Skin epidermis (tissue), 12 donors: Measurements from ENCODE around the gene NCEH1.
A peak's percentile ranks its signal among the peaks of the same experiment; 100 is the strongest.

Source experiments
- H3K27ac ChIP-seq, 21 experiments: fragments of 200-600 bp; sonication (generic) in 11 of 21; one replicate each; pipeline ENCODE4 v1.5.0; 2020; ENCODE audit warnings: mild to moderate bottlenecking in 3 of 21, inconsistent platforms in 2 of 21, moderate library complexity in 2 of 21
- H3K4me3 ChIP-seq, 7 experiments: fragments of 200-600 bp; sonication (generic) in 2 of 7; one replicate each; pipeline ENCODE4 v1.5.0; 2020; ENCODE audit warnings: inconsistent platforms in 2 of 7, mild to moderate bottlenecking in 2 of 7, moderate library complexity in 1 of 7

The NCEH1 gene

DNA sequence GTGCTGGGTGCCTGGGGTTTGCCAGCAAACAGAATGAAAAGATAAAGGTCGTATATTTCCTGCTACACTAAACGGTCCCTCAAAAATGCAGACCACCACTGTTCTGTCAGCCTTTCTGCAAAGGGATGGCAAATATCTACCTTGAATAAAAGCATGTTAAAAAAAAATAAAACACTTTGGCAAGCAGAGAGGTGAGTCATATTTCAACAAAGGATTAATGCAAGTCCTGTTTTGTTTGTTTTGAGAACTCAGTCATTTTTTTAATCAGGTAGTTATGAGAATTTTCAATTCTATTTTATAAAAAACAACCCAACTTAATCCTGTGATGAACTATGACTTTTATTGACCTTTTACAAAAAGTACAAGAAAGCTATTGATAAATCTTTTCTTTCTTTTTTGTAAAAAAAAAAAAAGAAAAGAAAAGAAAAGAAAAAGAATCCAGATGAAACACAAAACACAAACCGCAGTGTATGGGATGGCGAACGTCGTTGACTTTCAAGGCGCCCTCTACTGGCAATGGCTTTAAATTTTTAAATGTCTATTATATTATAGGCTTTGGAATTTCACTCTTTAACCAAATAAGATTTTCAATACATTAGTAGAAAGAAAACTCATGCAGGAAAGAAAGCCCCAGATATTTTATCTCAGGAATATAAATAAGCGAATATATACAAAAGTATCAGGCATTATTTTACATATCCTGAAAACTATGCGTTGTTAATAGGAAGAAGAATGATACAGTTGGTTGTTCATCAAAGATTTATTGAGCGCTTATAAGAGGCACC lies 87.8 kb downstream of the NCEH1 start:
- no peak overlapping the region for H3K4me3 ChIP-seq

GRCh38 chr3:172622156-172622555 lies 88.7 kb downstream of the NCEH1 start:
- peak overlapping the region in 13 of 21 experiments; percentile 1 to 61 (median 32) for H3K27ac ChIP-seq
- no peak overlapping the region for H3K4me3 ChIP-seq

More for the DNA sequence above, 87.8 kb downstream of the NCEH1 start:
- H3K27ac ChIP-seq, result peak overlapping the region in 13 of 21 experiments; percentile 4 to 80 (median 36)

DNA sequence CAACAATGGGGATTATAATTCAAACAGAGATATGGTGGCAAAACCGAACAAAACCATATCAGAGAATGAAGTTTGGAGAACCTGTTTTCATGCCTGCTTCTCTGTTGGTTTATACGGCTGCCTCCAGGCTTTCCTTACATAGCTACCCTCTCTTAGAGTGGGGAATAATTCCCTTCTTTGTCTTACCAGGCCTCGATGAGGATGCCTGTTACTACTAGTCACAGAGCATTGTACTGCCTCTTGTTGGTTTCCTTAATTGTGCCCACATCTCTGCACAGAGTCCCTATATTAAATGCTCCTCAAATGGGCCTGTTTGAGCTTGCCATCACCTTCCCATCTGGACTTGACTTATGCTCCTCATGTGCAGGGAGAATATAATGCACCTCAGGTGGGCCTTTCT lies 92.9 kb downstream of the NCEH1 start:
- Histone ChIP-seq H3K27ac (no peak overlapping the region), H3K4me3 (no peak overlapping the region)

DNA sequence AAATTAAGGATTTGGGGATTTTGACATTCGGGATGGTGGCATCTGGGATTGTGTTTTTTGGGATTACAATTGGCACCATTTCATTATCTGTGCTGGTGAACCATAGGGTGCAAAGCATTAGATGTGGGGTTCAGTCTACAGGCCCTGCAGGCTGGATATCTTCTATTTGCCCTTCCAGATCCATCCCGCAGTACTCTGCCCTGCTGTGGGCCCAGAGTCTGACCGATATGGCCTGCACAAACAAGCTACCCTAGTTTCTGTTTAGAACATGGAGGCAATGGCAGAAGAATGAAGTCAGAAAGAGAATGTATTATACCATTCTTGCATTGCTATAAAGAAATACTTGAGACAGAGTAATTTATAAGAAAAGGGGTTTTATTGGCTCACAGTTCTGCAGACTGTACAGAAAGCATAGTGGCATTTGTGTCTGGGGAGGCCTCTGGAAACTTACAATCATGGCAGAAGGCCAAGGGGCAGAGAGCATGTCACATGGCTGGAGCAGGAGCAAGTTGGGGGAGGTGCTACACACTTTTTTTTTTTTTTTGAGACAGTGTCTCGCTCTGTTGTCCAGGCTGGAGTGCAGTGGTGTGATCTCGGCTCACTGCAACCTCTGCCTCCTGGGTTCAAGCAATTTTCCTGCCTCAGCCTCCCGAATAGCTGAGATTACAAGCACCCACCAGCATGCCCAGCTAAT lies 93.7 kb downstream of the NCEH1 start:
- peak overlapping the region in 2 of 21 experiments; percentile 3 to 64 for H3K27ac ChIP-seq
- H3K4me3 ChIP-seq, result no peak overlapping the region

DNA sequence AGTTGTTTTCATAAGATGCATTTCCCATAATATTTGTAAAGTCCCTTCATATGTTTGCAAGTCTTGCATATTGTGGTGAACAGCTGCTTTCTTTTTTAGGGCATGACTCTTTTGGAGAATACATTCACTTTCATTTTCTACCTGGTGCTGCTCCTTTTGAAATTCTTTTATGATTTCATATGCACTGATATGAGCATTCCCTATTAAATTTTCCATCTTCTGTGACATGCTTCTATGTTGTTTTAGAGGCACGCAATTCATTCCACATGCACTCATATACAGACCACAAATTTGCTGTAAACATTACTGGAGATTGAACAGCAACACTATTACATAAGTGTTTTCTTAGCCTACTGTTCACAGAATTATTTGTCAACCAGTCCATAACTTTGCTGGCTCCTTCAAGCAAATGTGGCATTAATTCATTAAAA lies 94.8 kb downstream of the NCEH1 start:
- H3K27ac ChIP-seq, result peak overlapping the region in 5 of 21 experiments; percentile 0 to 64 (median 30)

DNA sequence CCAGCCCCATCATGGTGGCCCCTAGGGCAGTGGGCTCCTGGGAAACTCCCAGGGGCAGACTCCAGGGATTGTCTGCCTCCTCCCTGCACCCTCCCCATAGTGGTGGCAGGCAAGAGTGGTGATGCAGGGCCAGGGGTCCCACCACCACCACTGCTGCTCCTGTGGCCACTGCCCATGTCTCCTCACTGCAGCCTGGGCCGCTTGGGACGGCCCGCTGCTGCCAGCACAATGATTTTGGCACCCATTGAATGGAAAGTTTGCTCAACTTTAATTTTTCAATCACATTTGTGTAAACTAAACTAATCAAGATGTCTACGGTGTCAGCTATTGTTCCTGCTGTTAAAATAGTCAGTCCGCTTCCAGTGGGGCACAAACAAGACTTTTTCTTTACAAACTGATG lies 95.6 kb downstream of the NCEH1 start:
- Histone ChIP-seq H3K27ac (peak overlapping the region in 7 of 21 experiments; percentile 0 to 49 (median 23)), H3K4me3 (no peak overlapping the region)

More for the DNA sequence above, 94.8 kb downstream of the NCEH1 start:
- no peak overlapping the region for H3K4me3 ChIP-seq

- H3K27ac ChIP-seq, result peak overlapping the region in 7 of 21 experiments; percentile 0 to 49 (median 23)
- no peak overlapping the region for H3K4me3 ChIP-seq
Observed at GRCh38 chr3:172614340-172615274, 96.3 kb downstream of the NCEH1 start.

GRCh38 chr3:172613845-172614244 lies 97.0 kb downstream of the NCEH1 start:
- Histone ChIP-seq H3K27ac (no peak overlapping the region), H3K4me3 (no peak overlapping the region)

- H3K4me3 ChIP-seq, result no peak overlapping the region
- H3K27ac ChIP-seq, result no peak overlapping the region
Observed at GRCh38 chr3:172612871-172613678, 97.8 kb downstream of the NCEH1 start.

- H3K27ac ChIP-seq, result no peak overlapping the region
Observed at GRCh38 chr3:172609750-172610149, 101.1 kb downstream of the NCEH1 start.

DNA sequence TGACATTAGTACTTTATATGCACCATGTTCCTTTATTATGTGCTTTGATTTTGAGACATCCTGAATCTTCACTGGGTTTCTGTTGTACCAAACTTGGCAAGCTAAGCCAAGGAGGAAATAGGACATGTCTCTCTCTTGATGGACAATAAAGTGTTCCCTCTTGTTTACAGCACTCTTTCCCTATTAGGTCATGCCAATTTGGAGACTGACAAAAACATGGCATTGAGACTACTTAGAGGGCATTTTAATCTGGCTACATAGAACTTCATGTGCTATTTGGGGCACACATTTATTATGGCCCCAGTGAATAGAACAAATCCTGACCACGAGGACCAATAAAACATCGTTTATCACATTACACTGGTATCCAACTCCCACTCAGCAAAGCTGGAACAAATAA lies 102.3 kb downstream of the NCEH1 start:
- H3K27ac ChIP-seq, result peak overlapping the region in 6 of 21 experiments; percentile 18 to 77 (median 63)

More at GRCh38 chr3:172609750-172610149, 101.1 kb downstream of the NCEH1 start:
- no peak overlapping the region for H3K4me3 ChIP-seq

DNA sequence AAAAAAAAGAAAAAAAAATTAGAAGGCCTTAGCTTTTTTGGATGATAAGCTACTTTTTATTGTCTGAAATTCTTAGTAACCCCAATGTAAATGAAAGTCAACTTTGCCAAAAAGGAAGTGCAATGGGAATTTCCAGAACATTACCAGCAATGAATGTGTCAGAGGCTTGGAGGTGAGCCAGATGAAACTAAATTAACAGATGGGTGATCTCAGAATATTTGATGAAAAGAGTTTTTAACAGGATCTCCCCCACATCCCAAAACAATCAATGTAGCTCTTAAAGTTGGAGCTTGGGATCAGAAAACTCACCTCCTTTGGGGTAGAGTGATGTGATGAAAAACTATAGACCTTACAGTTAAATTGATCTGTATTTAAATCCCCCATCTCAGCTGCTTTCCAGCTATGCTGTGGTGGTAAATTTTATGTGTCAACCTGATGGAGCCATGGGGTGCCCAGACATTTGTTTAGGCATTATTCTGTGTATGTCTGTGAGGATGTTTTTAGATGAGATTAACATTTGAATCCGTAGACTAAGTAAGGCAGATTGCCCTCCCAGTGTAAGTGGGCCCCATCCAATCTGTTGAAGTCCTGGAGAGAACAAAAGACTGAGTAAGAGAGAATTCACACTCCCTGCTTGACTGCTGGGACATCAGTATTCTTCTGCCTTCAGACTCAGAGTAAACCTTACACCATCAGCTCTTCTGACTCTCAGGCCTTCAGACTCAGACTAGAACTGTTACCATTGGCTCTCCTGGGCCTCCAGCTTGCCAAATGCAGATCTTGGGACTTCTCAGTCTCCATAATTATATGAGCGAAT lies 103.4 kb downstream of the NCEH1 start:
- Histone ChIP-seq H3K27ac (peak overlapping the region in 19 of 21 experiments; percentile 5 to 80 (median 62)), H3K4me3 (no peak overlapping the region)

More for the DNA sequence above, 102.3 kb downstream of the NCEH1 start:
- no peak overlapping the region for H3K4me3 ChIP-seq

DNA sequence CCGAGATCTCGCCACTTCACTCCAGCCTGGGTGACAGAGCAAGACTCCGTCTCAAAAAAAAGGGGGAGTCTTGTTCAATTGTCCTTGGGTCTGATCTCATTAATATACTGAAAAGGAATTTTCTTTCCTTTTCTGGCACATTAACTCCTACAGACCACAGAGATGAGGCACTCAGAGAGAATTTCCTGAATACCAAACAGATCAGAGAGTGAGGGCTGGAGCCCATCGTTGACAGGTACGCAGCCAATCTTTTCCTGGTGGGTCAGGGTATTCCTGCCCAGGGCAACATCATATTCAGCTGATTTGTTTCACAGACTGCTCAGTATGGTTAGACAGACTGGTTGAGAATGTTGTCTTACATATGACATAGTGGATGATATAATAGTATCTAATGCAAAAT lies 104.8 kb downstream of the NCEH1 start:
- no peak overlapping the region for H3K4me3 ChIP-seq
- peak overlapping the region in 2 of 21 experiments; percentile 30 to 71 for H3K27ac ChIP-seq

DNA sequence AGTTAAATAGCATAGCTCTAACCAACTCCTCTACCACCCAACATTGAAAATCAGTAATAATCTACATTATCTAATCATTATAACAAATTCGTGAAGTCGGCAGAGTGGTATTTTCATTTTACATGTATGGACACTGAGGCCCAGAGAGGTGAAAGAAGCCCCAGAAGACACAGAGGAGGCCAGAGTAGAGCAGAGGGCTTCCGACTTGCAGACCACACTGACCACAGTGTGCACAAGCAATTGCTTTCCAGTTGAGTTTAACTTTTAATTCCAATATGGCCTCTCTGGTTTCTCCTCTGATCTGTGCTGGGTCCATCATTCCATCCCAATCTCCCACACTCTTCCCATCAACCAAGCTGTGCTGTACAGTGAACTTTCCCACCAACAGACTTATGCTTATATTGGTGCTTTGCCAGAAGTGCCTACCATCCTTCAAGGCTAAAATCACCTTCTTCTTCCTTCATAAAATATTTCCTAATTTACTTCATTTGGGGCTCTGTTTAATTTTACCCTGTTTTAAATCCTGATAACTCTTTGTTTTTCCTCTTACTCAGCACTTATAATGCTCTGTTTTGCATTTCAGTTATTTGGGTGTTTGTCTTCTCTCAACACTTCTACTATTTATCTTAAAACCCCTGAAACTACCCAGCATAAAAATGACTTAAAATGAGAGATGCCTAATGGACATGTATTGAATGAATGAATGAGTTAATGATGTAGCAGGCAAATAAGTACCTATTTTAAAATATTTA lies 105.8 kb downstream of the NCEH1 start:
- no peak overlapping the region for H3K4me3 ChIP-seq
- no peak overlapping the region for H3K27ac ChIP-seq

DNA sequence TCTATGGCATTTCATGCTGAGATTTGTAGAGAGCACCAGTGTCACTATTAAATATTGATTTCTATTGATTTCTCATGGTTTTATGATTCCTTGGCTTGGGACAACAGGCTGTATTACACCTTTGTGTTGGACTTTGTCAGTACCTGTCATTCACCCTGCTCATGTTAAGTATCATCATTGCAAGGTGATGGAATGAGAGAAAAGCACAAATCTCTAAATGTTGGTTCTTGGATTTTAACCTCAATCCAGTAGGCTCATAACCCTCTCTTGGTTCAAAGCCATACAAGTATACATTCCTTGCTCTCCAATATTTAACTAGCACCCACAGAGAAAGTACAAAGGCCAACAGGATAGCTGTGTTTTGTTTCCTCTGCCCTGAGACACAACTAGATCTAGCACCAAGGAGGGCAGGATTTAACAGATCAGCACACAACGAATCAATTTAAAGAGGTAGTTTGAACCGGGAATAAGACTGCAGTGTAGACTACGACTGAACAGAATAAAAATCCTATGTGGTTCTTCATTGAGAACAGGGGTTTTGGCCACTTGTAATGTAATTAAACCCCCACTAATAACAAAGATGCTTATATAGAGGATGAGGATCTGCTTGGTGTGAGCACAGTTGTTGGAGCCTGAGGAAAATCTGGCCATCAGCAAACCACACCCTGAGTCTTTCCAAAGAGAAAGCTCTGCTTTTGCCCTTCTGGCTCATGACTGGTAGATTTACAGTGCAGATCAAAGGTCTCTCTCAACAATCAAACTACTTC lies 109.6 kb downstream of the NCEH1 start:
- no peak overlapping the region for H3K27ac ChIP-seq

DNA sequence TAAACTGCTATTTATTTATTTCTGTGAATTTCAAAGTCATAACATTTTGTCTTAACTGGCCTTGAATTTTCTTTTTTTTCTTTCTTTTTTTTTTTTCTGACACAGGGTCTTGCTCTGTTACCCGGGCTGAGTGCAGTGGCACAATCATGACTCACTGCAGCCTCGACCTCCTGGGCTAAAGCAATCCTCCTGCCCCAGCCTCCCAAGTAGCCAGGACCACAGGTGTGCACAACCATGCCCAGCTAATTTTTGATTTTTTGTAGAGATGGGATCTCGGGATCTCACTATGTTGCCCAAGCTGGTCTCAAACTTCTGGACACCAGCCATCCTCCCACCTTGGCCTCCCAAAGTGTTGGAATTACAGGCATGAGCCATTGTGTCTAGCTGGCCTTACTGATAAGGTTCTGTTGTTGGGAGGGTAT lies 110.2 kb downstream of the NCEH1 start:
- H3K27ac ChIP-seq, result no peak overlapping the region

More for the DNA sequence above, 109.6 kb downstream of the NCEH1 start:
- H3K4me3 ChIP-seq, result no peak overlapping the region

GRCh38 chr3:172598904-172599303 lies 112.0 kb downstream of the NCEH1 start:
- no peak overlapping the region for H3K27ac ChIP-seq
- no peak overlapping the region for H3K4me3 ChIP-seq

More for the DNA sequence above, 110.2 kb downstream of the NCEH1 start:
- H3K4me3 ChIP-seq, result no peak overlapping the region
